HUDEP-2 (cell line): Measurements from ENCODE around the gene ASH1L.
"Not testable (repeated sequence)": the region's sequence is repeated elsewhere in the genome, so short reads cannot be mapped to it uniquely, and the experiment has no call there.

Experiments used
- DNase-seq, 76 experiments: peaks; one replicate each; lab custom pipeline; 2025; ENCODE audit not compliant: unreplicated experiment in 76 of 76; lab: John Stamatoyannopoulos, UW

Gene ASH1L

DNA sequence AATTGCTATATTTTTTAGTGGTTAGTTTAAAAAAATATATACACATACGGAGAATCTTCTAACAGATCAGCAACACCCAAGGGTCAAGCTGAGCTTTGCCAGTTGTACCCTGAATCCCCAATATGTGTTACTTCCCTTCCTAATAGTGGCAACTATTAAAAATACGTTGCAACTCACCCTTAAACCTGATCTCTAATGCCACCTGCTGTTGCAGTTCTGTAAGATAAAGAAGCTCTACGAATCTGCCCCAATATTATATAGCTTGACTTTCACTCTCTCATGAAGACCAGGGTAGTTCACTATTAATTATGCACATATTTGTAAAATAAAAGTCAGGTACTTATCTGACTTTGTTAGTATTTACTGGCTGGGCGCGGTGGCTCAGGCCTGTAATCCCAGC, 58.4 kb downstream of the ASH1L start:
- DNase-seq = peak in 9 of 76 experiments; percentile 5 to 40 (median 19)

DNA sequence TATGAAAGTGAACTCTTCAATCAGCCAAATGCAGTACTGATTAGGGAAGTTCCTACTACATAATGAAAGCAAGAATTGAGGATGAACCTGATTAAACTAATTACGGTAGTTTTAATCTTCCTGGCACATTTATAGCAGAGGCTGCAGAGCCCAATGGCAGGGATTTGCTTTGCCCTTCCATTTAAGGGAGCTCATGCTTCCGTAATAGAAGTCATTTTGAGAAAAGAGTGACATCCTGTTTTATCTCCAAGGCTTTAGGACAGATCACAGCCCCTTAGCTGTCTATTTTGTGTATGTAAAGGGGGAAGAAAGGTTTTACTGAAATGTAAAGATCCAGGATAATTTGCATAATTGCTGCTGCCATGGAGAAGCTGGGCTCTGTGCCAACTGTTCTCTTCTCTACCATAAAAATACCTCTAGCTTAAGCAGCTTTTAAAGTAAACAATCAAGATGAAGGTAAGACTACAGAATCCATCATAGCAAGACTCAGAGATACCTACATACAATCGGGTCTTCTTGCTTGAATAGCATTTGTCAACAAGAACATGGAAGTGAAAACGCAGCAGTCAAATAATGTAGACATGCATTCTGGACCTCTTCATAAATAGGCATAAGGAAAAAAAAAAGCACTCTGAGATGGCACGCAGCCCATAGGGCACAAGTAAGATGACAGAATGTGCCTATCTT, 62.5 kb downstream of the ASH1L start:
- peak in 1 of 76 experiments; percentile 5 for DNase-seq

DNA sequence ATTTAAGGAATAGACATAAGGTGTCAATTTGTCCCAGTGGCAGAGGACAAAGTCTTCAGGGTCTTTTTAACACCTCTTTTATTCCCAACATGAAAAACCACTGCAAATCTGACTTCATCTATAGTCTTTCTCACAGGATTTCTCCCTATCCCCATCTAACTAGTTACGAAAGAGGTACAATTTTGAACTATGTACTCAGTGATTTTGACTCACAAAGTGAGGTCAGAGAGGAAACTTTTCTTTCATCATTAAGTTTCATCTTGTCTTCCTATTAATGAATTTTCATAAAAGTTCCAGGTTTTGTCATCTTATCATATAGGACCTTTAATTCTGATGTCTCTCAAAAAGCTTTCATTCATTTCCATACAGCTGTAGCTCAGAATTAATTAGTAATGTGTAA, 63.3 kb downstream of the ASH1L start:
- no peak for DNase-seq

DNA sequence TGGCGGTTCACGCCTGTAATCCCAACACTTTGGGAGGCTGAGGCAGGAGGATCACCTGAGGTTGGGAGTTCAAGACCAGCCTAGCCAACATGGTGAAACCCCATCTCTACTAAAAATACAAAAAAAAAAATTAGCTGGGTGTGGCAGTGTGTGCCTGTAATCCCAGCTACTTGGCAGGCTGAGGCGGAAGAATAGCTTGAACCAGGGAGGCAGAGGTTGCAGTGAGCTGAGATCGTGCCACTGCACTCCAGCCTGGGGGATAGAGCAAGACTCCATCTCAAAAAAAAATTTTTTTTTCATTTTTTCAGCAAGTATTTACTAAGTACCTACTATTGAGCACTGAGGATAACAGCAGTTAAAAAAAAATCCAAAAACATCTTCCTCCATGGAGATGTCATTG, 69.0 kb downstream of the ASH1L start:
- DNase-seq = not testable (repeated sequence)

DNA sequence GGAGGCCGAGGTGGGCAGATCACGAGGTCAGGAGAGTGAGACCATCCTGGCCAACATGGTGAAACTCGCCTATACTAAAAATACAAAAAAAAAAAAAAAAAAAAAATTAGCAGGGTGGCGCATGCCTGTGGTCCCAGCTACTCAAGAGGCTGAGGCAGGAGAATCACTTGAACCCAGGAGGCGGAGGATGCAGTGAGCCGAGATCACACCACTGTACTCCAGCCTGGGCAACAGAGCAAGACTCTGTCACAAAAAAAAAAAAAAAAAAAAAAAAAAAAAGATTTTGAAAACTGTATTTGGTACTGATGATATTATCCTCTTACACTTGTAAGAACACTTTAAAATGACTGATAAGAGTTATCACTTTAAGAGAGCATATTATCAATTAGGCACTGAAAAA, 74.2 kb downstream of the ASH1L start:
- DNase-seq = not testable (repeated sequence)

DNA sequence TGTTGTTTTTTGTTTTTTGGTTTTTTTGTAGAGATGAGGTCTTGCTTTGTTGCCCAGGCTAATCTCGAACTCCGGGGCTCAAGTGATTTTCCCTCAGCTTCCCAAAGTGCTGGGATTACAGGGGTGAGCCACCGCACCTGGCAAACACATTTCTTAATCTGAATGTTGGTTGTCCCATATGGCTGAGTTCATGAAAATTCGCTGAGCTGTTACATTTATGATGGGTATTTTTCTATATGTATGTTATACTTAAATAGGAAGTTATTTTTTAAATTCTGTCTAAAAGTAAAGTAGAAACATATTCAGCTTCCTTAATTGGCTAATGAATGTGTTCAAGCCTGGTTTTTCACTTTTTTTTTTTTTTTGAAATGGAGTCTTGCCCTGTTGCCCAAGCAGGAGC, 75.1 kb downstream of the ASH1L start:
- no peak for DNase-seq

DNA sequence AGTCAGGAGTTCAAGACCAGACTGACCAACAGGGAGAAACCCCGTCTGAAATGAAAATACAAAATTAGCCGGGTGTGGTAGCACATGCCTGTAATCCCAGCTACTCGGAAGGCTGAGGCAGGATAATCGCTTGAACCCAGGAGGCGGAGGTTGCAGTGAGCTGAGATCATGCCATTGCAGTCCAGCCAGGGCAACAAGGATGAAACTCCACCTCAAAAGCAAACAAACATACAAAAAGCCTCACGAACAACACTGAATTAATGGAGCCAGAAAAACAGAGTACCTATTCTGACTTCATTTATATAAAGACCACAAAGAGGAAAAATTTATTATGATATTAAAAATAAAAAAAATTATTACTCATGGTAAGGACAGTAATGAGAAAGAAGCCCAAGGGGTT, 75.7 kb downstream of the ASH1L start:
- not testable (repeated sequence) for DNase-seq

DNA sequence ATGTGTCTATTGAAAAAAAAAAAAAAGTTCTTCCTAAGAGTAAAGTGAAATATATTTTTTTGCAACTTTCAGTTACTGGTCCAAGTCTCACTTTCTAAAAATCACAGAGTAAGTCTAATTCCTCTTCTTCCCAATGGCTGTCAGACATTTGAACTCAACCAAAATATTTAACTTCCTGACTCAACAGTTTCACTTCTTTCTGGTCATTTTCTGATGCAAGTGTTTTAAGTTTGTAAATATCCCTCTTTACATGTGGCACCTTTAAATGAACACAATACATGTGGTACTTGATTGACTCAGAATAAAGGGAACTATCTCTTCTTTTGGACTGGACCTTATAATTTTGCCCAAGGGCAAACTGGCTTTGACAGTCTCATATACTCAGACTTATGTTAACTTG, 76.7 kb downstream of the ASH1L start:
- DNase-seq = no peak

DNA sequence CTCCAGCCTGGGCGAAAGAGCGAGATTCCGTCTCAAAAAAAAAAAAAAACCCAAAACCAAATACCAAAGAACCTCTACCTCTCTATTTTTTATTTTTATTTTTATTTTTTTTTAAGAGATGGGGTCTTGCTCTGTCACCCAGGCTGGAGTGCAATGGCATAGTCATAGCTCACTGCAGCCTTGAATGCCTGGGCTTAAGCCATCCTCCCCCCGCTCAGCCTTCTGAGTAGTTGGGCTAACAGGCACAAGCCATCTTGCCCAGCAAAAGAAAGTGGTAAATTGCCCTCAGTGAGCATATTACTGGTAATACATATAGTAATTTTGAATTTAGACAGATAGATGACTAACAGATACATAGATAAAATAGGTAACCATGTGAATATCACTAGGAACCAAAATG, 77.4 kb downstream of the ASH1L start:
- DNase-seq = no peak

DNA sequence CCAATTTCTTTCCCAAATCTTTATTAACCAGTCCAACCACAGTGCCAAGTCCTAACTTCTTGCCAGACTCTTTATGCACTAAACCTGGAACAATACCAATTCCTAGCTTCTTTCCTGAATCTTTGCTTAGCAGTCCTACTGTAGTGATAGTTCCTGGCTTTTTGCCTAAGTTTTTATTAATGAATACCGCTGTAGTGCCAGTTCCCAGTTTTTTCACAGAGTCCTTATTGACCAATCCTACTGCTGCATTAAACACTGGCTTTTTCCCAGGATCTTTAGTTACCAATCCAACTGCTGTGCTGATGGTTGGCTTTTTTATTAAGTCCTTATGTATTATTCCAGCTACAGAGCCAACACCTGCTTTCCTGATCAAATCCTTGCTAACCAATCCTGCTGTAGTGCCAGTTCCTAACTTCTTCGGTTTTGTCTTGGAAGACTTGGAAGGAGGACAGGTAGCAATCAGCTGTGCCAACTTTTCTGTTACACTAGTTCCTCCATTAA, 80.8 kb downstream of the ASH1L start:
- no peak for DNase-seq

DNA sequence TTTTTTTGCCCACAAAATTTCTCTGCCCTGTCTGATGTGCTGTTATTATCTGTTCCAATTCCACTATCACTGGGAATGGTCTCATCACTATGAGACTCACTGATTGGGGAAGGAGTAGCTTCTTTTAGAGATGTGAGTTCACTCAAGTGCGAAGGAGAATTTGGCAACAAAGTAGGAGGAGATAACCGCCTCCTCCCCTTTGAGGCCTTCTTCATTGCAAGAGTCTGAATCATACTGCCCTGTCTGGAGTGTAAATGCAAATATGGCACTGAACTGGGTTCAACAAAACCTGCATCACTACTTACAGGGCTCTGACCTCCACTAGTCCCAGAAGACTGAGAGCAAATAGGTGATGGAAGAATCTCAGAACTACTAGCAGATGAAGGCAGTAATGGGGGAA, 83.4 kb downstream of the ASH1L start:
- DNase-seq = peak in 1 of 76 experiments; percentile 7

DNA sequence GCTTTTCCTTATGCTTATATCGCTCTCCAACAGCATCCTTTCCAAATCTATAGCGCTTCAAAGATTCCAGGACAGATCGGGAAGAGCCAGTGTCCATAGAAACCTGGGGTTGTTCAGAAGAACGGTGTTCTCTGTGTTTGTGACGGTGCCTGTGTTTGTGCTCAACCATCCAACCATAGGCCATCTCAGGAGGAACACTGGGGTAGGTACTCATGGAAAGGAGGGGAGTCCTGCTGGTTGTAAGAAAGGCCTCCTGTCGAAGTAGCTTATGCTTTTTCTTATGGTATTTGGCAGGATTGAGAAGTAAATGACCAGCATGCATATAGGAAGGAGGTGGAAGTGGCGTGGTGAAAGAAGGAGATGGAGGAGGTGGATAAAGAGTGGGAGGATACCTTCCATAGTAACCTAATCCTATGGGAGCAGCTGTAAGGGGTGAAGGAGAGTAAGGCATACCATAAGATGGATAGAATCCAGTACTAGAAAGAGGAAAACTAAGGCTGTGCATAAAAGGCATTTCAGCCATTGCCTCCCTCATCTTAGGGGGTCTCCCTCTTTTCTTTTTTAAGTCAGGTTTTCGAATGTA, 84.2 kb downstream of the ASH1L start:
- DNase-seq = no peak

DNA sequence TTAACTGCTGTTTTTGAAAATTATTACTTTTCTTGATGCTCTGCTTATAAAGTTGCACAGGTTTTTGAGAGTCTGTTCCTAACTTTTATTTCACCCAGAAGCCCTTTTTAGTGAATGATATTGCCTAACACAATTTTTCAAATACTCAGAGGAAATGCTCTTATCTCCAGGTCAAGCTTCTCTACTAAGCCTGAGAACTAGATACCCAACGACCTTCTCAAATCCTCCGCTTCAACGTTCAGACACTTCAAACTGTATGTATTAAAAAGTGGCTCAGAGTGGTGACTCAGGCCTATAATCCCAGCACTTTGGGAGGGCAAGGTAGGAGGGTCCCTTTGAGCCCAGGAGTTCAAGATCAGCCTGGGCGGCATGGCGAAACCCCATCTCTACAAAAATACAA, 88.5 kb downstream of the ASH1L start:
- peak in 2 of 76 experiments; percentile 15 to 28 for DNase-seq

DNA sequence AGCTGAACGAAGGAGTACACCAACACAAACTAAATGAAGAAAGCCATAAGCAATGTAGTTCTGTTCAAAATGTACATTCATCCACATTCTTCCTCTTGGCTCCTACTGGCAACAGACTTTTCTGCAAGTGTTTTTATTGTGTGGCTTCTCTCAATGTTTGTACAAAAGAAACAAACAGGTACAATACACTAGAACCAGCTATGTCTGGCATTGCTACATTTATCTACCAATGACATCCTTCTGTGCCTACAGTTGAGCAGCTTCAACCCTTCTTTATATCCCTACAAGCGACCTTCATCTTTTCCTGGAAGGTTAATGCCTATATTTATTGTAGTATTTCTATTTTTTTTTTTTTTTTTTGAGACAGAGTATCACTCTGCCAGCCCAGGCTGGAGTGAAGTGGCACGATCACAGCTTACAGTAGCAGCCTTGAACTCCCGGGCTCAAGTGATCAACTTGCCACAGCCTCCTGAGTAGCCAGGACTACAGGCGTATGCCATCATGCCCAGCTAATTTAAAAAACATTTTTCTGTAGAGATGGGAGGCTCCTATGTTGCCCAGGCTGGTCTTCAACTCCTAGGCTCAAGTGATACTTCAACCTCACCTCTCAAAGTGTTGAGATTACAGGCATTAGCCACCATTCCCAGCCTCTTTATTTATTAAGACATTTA, 89.3 kb downstream of the ASH1L start:
- no peak for DNase-seq

DNA sequence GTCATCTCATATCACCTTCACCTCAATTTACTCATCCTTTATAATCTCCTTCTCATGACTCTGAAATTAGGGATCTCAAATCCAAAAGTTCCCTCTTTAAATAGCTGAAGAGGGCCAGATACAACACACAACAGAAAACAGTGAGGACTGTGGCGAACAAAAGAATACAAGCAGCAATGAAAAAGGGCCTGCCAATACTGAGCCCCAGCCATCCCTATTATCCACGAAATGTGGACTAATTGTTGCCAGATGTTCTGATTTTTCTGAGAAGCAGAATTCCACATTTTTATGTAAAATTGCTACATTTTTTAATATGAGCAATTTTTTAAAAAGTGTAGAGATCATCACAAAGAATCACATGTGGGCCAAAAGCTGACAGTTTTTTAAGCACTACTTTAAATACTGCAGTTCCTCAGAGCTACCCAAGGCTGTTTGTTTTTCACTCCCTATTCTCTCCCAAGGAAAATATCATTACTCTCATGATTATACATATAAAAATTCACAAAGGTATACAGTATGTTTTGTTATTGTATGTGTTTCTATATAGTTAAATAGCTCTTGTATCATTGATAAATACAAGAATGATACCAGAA, 90.0 kb downstream of the ASH1L start:
- no peak for DNase-seq

DNA sequence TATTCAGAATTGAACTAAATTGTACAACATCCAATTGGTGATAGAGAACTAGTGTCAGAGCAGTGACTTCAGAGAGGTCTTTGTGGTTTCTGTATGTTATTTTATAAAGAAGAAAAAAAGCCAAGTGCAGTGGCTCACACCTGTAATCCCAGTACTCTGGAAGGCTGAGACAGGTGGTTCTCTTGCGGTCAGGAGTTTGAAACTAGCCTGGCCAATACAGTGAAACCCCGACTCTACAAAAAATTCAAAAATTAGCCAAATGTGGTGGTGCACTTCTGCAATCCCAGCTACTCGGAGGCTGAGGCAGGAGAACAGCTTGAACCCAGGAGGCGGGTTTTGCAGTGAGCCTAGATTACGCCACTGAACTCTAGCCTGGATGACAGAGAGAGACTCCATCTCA, 90.7 kb downstream of the ASH1L start:
- no peak for DNase-seq

DNA sequence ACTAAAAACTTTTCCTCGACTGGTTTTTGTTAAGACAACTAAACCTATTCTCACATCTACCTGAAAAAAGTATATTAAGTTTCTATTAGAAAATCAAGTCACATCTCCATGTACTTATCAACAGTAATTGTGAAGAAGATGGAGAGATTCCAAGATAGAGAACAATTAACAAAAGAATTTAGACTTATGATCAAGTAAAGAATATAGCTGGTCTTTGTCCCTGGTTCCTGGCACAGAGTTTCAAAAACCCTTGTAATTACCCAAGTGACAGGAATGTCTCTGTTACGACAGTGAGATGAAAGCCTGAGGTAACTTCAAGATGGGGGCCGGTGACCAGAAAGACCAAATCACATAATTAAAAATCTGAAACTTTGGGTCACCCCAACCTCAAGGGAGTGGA, 91.6 kb downstream of the ASH1L start:
- DNase-seq = no peak

DNA sequence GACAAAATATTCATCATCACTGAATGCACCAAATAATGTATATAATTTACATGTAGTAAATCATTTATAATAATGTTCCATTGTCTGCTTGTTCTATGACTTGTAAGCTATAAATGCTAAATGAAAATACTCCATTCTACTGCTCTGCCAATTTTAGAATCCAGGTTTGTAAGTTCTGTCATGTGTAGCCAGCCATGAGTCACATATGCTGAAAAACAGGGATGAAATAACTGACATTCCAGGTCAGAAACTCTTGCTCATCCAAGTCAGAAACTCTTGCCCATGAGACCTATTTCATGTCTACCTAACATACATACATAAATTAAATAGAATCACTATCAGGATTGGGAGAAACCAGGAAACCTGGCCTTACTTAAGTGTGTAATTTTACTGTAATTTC, 95.6 kb downstream of the ASH1L start:
- DNase-seq = no peak

DNA sequence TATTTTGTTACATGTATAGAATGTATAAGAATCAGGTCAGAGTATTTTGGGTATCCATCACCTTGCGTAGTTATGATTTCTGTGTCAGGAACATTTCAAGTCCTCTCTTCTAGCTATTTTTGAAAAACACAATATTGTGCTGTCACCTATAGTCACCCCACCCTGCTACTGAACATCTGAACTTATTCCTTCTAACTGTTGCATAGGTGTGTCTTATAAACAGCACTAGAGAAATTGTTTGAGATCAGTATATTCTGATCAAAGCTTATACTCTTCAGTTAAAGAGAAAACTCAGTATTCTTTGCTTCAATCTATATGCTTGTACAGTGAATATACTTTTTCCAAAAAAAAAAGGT, 96.0 kb downstream of the ASH1L start:
- no peak for DNase-seq

DNA sequence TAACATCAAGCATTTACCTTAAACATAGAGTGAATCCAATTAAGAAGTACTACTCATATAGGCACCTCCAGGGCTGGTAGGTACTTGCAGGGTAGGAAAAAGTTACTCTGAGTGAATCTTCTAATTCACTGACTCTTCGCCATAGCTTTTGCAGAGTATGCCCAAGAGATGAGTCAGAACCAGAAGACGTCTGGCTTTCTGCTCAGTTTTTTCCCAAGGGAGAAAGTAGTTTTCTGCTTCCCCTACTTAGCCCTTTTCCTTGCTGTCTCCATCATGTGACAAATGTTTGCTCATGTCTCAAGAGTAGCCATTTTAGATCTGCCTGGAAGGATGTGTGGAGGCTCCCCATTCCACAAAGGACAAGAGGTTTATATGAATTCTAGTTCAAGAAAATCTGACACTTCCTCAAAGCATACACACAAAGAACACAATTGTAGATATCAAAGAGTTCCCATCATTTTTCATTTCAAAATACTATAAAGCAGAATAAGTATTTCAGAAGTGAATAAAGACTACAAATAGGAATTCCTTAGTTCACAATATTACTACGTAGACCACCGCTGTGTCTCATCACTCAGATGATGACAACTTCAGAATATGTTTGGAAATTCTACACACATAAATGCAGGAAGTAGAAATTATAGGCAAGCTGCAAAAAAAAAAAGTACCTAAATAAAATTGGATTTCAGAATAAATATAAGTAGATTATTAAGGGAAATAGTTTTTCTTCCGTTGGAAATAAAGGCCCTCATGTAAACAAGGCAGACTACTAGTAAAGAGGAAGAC, 98.5 kb downstream of the ASH1L start:
- DNase-seq = no peak

DNA sequence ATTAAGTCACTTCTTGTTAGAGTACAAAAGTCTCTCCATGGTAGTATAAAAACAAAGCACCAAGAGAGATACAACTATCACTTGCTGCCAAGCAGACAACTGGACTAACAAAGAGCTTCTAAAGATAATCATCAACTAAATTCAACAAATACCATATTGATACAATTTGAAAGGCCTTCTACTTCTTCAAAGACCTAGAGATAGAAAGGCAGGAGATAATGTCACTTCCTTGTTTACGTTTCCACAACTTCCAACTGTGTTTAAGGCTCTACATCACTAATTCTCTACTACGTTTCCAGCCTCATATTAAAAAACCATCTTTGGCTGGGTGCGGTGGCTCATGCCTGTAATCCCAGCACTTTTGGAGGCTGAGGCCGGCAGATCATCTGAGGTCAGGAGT, 104.5 kb downstream of the ASH1L start:
- DNase-seq = no peak
